Stomach (tissue), 4 donors: Measurements from ENCODE around the gene SELENBP1.

ENCODE experiments used
- POLR2A ChIP-seq, 4 donors: fragments of 450-650 bp; IDR thresholded peaks; one replicate each; pipeline ENCODE4 v1.6.1; 2016; ENCODE audit warnings: antibody characterized with exemption in 4 of 4, control low read depth in 2 of 4, mild to moderate bottlenecking in 1 of 4, moderate library complexity in 1 of 4
- TF ChIP-seq, protein P1 (sequence below), 7 experiments: fragments of 450-650 bp in 4 of 7; fragments of 200-600 bp in 3 of 7; sonication (generic) in 3 of 7; IDR thresholded peaks; one replicate each; pipeline ENCODE4 v1.5.1; 2016 to 2019; ENCODE audit warnings: antibody characterized with exemption in 7 of 7, control low read depth in 2 of 7, mild to moderate bottlenecking in 1 of 7

DNA sequence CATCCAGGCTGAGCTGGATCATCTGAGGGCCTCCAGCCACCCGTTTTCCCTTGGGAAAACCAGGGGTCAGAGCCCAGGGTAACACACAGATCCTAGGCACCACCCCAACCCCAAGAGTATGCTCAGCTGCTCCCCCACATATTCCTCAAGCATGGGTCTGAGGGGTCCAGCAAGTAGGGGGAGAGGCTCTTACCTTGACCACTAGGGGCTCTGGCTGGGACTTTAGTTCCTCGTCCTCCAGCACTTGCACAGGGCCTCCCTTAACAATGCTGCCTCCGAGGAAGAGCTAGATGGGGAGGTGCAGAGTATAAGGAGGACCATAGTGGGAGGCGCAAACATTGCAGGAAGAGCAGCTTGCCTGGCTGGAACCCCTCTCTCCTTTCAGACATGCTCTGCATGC, 7.5 kb downstream of the SELENBP1 start:
- TF ChIP-seq, protein P1, sequence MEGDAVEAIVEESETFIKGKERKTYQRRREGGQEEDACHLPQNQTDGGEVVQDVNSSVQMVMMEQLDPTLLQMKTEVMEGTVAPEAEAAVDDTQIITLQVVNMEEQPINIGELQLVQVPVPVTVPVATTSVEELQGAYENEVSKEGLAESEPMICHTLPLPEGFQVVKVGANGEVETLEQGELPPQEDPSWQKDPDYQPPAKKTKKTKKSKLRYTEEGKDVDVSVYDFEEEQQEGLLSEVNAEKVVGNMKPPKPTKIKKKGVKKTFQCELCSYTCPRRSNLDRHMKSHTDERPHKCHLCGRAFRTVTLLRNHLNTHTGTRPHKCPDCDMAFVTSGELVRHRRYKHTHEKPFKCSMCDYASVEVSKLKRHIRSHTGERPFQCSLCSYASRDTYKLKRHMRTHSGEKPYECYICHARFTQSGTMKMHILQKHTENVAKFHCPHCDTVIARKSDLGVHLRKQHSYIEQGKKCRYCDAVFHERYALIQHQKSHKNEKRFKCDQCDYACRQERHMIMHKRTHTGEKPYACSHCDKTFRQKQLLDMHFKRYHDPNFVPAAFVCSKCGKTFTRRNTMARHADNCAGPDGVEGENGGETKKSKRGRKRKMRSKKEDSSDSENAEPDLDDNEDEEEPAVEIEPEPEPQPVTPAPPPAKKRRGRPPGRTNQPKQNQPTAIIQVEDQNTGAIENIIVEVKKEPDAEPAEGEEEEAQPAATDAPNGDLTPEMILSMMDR (IDR thresholded peaks at IDR 0.05) = no peak
- TF ChIP-seq POLR2A (IDR thresholded peaks at IDR 0.05) = no peak
